ENCODE measurements around the gene C19orf67.

C19orf67 gene

DNA sequence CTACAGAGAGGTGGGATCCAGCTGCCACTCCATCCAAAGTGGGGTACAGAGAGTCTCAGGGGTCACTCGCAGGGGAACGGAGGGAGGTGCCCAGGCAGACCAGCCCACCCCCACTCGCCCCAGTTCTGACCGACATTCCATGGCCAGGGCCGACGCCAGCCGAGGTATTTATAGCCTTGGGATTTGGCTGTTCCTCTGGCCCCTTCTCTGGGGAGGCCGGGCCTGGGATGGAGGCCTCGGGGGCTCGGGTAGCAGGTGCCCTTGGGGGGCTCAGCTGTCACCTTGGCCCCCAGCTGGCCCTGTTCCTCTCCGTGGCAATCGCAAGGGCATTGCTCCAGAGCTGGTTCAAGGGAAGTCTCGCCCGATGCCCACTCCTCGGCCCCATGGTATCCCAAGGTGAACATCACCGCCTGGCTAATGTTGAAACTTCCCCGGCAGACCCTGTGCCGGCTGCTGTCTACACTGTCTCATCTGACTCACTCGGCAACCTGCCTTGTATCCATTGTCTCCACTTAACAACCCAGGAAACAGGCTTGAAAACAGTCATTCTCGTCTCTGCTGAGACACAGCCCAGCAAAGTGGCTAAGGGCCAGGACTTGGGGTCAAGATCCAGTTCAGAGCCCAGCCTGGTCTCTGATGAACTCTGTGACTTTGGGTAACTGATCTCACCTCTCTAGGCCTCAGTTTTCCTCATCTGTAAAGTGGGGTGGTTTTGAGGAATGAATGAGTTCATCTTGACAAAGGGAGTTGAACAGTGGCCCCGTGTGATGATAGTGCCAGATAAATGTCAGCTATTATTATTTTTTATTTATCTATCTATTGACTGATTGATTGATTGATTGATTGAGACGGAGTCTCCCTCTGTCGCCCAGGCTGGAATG lies 22.2 kb upstream of the C19orf67 start:
- no peak for DNase-seq

DNA sequence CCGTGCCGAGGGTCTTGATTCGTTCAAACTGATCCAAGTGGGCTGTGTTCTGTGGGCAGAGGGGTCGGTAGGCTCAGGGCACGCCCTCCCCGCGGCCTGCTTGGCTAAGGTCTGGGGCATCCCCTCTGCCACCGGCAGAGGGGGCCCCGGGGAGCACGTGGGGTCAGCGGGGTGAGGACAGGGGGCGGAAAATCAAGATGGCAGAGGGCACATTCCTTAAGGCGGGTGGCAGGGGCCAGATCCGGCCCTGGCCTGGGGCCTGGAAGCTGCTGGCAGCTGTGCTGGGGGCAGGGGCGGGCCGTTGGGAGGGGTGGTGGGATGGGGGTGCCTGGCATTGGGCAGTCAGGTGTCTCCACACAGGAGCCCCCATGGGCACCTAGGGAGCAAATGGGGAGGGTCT lies 21.3 kb upstream of the C19orf67 start:
- DNase-seq, result no peak

DNA sequence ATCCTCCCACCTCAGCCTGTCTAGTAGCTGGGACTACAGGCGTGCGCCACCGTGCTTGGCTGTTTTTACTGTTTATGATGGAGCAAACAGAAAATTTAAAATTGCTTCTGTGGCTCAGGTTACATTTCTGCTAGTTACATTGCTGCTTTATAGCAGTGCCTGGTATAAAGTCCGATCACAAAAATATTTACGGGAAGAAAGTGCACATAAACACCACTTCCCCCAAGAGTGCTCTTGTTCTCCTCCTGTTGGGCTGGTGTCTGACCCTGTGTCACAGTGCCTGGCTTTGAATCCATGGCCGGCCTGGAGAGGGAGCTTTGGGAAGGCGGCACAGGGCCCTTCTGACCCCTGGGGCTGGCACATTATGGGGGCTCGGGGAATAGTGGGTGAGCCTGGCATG lies 20.1 kb upstream of the C19orf67 start:
- no peak for DNase-seq

DNA sequence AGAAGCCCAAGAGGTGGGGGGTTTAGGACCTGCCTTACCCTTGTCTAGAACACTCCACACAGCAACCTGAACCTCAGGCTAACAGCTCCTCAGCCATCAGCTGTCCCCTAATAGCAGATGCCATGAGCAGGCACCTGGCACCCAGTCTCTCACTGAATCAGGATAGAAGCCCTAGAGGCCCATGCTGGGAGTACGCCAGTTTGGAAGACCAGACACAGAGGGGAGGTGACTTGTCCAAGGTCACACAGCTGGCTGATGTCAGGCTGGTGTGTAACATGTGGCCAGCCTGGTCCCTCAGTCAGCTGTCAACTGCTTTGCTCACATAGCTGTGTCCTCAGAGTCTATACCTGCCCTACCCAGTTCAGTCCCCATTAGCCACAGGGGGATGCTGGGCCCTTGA lies 17.7 kb upstream of the C19orf67 start:
- DNase-seq, result no peak

DNA sequence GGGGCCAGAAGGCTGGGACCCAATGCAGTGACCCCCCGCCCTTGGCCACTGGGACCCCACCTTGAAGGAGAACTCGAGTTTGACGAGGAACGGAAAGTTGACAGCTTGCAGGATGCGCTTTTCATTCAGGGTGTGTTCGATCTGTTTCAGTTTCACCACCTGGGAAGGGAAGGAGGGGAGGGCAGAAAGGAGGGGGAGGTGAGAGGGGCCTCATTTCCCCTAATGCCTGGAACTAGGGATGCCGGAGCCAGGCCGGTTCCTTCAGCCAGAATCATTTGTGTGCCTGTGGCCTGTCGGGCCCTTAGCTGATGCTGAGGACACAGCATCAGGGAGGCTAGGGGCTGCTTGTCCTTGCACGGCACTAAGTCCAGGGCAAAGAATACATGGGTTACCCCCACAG lies 17.2 kb upstream of the C19orf67 start:
- DNase-seq, result no peak

DNA sequence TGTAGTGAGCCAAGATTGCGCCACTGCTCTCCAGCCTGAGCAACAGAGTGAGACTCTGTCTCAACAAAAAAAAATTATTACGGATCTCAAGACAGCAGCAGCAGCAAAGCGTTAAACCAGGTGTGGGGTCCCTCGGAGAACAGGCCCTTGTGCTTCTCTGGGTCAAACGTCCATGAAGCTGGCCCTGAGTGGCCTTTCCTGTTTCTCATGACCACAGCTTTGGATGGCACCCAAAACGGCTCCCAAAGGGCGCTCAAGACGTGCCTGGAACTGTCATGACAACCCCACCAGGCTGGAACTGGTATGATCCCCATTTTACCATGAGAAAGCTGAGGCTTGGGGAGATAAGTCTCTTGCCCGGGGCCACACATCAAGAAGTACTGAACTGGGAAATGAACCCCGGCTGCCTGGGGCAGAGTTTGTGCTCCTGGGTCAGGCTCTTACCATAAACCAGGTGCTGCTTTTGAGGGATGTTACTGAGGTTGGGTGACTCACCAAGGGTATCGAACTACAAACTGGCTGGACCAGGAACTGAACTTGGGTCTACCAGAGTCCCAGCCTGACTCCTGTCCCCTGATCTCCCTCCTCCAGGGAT lies 16.6 kb upstream of the C19orf67 start:
- no peak for DNase-seq

DNA sequence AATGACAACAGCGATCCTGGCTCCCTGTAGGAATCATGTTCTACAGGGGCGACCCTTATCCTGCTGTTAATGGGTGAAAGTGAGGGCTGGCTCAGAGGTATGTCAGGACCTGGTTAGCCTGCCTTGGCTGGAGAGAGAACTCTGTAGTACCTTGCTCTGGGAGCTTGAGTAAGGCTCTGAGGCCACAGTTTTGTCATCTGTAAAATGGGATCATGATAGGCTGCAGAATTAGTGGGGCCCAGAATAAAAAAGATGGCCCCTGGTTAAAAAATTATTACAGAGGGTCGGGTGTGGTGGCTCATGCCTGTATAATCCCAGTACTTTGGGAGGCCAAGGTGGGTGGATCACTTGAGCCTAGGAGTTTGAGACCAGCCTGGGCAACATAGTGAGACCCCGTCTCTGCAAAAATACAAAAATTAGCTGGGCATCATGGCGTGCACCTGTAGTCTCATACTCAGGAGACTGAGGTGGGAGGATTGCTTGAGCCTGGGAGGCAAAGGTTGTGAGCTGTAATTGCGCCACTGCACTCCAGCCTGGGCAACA lies 15.5 kb upstream of the C19orf67 start:
- no peak for DNase-seq

DNA sequence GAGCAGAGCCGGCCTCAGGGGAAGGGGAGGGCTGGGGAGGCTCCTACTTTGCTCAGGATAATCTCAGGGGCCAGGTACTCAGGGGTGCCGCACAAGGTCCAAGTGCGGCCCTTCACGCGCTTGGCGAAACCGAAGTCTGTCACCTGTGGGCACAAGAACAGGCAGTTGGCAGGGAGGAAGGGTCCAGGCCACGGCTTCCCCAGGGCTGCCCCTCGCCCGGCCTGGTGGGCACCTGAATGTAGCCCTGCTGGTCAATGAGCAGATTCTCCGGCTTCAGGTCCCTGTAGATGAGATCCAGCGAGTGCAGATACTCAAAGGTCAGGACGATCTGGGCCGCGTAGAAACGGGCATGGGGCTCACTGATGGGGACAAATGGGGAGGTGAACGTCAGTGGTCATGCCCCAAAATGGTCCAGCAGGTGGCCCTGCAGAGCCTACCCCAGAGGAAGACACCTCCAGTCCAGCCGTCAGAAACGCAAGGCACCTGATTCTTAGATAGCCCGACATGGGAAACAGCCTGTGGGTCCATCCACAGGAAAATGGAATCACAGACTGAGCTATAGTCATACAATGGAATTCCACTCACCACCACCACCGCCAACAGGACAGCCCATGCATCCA lies 12.1 kb upstream of the C19orf67 start:
- DNase-seq, result no peak

DNA sequence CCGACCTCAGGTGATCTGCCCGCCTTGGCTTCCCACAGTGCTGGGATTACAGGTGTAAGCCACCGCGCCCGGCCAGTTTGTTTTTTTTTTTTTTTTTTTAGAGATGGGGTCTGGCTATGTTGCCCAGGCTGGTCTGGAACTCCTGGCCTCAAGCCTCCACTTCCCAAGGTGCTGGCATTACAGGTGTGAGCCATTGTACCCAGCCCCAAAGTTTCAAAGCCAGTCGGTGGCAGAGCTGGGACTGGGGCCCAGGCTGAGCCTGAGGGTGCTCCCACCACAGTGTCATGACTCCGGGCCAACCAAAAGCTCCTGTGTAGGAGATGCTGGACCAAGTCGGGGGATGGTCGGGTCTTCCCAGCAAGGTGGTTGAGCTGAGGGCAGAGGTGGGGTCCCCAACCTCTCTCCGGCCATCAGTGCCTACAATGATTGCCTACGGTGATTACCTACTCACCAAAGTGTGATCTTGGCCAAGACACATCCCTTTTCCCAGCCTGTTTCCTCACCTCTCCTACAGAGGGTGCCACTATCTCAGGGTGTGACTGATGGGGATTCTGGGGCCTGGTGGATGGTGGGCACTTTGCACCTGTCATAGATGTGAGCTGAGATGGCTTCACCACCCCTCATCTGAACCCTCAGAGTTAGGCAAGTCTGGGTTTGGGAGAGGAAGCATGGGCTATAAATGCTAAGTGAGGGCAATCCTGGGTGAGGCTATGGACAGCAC lies 10.8 kb upstream of the C19orf67 start:
- DNase-seq, result no peak

DNA sequence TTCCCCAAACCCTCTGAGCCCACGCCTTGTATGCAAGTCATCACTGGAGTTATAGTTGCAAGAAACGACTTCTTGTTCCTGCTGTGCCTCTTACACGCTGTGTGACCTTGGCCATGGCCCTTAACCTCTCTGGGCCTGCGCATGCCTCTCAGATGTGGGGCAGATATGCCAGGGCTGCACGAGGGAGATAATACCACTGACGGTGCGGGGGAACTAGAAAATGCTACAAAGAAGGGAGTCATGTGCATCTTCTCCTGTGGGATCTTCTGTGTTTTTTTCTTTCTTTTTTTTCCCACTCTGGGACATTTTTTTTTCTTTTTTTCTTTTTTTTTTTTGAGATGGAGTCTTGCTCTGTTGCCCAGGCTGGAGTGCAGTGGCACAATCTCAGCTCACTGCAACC lies 9.3 kb upstream of the C19orf67 start:
- no peak for DNase-seq

DNA sequence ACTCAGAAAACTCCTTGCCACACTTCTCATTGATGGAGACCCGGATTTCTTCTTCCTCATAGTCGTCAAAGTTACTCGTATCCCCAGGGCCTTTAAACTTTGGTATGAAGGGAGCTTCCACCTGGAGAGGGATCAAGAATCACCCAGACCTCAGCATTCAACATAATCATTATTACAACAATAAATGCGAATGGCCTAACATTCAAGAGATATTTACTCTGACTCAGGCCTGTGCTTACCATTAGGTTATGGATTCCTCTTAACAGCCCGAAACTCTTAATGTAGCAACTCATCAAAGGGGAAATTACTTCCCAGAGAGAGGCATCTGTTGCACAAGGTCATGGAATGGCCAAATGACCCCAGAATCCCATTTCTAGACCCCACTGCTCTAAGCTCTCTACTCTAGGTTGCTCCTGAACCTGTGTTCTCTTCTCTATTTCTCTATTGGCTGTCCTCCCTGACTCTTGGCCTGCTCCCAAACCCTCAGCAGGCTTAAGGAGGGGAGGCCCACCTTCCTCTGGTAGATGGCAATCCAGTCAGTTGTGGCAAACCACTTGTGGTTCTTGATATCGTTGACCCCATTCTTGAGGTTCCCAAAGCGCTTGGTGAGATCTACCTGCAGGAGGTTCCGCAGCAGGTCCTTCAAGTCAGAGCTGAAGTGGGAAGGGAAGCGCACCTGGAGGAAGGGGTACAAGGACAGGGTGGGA lies 7.7 kb upstream of the C19orf67 start:
- no peak for DNase-seq

DNA sequence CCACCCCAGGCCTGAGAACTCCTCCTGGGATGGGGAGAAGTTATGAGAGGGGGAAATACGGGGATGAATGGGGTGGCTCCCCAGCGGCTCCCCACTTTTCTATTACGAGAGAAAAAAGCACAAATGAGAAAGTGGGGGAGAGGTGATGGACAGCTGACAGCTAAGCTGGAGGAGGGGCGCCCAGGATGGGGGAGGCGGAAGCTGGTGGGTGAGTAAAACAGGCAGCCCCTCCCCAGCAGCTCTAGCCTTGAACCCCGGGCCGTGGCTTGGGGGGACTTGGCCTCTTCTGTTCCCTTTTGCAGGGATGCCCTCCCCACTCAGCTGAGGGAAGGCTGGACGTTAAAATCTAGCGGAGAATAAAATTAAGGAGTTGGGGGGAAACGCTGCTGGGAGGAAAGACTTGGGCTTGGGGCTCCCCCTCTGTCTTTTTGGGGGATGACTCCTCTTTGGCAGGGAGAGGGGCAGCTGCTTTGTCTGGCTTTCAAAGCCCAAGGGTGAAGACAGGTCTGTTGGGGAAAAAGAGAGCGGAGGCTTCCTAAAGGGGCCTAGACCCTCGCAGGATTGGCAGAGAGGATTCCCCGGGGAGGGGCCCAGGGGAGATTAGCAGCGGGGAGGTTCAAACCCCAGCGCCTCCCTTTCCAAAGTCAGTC lies 6.4 kb upstream of the C19orf67 start:
- no peak for DNase-seq

DNA sequence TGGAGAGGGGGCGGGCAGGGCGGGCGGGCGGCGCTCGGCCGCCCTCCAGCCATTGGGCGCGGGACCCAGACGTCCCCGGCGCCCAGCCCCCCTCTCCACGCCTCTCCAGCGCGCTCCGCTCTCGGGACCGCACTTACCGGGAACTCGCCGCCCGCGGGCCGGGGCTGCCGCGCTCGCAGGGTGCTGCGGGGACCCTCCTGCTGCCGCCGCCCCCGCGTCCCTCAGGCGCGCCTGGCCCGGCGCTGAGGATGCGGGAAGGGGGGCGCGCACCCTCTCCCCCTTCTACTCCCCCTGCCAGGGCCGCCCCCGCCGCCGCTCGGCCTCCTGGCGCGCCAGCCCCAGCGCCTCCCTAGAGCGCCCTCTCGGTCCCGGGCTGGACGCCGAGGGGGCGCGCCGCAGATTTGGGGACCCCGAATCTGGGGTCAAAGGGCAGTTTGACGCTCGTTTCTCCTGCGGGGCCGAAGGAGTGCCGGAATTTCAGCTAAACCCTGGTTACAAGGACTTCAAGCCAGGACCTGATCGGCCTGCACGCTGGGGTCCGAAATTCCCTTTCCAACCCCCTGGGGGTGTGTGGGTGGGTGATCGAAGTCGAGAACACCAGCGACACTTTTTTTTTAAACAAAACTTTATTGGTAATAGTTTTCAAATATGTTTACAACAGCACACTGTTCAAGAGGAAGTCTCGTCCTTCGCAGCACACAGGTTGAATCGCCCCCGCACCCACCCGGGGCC lies 5.7 kb upstream of the C19orf67 start:
- peak in 1 of 2 experiments; percentile 66 for DNase-seq

DNA sequence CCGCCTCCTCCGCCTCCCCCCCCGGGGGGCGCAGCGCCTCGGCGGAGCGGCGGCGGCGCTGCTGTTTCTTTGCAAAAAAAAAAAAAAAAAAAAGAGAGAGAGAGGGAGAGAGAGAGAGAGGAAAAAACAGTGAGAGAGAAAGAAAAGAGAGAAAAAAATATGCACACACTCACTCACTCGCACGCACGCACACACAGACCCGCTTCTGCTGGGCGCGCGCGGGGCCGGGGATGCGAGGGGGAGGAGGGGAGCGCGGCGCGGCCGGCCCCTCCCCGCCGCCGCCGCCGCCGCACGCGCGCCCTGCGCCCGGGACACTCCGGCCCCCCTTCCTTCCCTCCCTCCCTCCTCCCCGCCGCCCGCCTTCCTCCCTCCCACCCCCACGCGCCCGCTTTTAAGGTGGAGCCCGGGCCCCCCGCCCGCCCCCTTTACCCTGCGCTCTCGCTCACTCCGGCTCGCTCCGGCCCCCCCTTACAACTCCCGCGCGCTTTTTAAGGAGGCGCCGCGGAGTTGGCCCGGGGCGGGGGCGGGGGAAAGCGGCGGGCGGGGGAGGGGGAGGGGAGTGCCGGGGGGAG lies 5.0 kb upstream of the C19orf67 start, which contains the start of gene SAMD1:
Gene SAMD1, minus strand, starts transcription at position 243 of the 572 bp plus-strand sequence.
- peak; percentile 60 to 92 for DNase-seq

DNA sequence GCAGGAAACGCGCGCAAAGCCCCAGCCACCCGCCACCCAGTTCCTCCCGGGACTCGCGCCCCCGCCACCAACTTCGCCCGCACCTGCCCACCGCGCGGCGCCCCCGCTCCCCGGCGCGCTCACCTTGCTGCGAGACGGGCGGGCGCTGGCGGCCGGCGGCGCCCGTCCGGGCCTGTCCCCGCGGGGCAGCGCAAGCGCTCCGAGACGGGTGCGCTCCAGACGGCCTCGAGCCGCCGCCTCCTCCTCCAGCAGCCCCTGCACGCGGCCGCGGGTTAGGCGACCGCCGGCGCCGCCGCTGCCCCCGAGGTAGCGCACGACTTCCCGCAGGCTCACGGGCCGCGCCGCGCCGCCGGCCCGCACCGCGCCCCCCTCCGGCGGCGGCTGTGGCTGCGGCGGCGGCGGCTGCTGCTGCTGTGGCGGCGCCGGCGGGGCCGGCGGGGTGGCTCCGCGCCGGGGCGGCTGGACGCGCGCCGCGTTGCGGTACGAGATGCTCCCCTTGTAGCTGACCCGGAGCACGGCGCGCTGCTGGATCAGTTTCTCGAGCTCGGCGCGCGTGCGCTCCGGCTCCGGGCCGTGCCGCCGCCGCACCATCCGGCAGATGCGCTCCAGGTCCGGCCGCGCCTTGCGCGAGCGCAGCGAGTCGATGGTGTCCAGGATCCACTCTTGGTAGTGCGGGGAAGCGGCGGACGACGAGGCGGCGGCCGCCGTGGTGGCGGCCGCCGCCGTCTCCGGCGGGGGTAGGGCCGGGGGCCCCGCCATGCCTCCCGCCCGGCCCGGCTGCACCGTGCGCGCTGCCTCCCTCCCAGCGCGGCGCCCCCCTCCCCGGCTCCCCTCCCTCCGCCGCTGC lies 4.3 kb upstream of the C19orf67 start:
- DNase-seq, result peak in 1 of 2 experiments; percentile 62

DNA sequence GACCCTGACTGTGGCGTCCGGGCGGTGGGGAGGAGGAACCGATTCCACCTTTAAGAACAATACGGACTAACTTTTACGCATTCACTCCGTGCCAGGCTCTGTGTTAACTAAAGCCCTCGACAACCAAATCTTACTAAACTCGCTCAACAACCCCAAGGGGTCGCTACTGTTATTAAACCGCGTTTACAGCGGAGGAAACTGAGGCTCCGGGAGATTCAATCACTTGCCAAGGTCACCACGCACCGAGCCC lies 3.8 kb upstream of the C19orf67 start:
- DNase-seq, result no peak

DNA sequence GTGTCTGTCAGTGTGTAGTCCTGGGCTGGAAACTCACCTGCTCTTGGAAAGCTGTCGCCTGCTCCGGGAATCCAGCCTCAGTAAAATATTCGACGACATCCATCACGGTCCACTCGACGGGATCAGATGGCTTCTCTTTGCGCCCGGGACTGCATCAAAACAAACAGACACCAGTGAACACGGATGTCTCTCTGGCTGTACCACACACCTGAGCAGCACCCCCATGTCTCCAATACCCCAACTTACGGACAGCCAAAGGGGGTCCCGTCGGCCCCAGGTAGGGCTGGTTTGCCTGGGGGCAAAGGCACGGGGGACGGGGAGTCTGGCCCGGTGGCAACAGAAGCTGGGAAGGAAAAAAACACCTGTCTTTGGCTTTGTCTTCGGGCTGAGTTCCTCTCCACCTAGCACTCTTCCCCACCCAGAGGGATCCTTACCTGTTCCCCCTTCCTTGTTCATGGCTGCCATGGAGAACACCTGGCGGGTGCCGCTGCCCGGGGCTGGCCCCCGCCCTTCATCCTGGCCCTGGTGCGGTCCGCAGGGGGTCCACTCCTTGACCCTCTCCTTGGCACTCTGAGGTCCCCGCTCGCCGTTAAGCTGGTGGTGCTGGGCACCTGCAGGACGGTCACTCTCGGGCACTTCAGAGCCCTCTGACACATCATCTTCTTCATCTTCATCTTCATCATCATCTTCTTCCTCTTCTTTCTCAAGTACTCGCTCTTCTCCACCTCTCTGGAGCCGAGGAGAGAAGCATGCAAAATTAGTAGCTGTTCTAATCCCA lies 3.2 kb upstream of the C19orf67 start:
- no peak for DNase-seq

DNA sequence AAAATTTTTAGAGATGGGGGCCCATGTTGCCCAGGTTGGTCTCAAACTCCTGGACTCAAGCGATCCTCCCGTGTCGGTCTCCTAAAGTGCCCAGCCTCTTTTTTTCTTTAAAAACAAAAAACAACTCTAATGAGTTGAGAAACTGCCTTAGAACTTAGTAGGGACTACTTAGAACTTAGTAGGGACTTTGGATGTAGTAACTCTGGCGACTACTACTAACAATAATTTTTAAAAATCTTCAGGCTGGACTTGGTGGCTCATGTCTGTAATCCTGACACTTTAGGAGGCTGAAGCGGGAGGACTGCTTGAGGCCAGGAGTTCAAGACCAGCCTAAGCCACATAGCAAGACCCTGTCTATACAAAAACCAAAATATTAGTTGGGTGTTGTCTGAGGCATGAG lies 515 bp upstream of the C19orf67 start:
- DNase-seq, result no peak

DNA sequence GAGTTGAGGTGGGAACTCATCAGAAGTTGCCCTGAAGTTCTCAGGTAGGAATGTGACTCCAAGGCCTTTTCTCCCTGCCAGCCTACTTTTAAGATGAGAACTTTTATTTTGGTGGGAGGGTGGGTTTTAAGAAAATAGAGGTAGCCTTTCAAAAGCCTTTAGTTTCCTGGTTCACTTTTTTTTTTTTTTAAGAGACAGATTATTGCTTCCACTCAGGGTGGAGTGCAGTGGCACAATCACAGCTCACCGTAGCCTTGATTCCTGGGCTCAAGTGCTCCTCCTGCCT lies 3.0 kb downstream of the C19orf67 start:
- no peak for DNase-seq
